Neutrophil (primary cell): ENCODE measurements around the gene ITPK1.

Experiments used
- H3K27ac ChIP-seq: fragments of 200-600 bp; sonication (generic); 2 replicates; pipeline ENCODE4 v1.5.1; 2016; ENCODE audit warnings: mild to moderate bottlenecking, moderate library complexity
- H3K27me3 ChIP-seq: fragments of 200-600 bp; sonication (generic); 2 replicates; pipeline ENCODE4 v1.6.0; 2016; ENCODE audit warnings: mild to moderate bottlenecking
- H3K36me3 ChIP-seq: fragments of 200-600 bp; sonication (generic); 2 replicates; pipeline ENCODE4 v1.5.1; 2017
- H3K4me1 ChIP-seq, 2 experiments: fragments of 200-600 bp in 1 of 2; sonication (generic) in 1 of 2; 1 replicate in 1 of 2; 2 replicates in 1 of 2; pipeline versions ENCODE4 v1.5.1 to v1.6.1; 2013 to 2016; ENCODE audit warnings: low read depth in 1 of 2, low read length in 1 of 2, mild to moderate bottlenecking in 1 of 2, moderate library complexity in 1 of 2; ENCODE audit not compliant: control insufficient read depth in 1 of 2, insufficient read depth in 1 of 2
- H3K4me3 ChIP-seq, 2 experiments: fragments of 200-600 bp in 1 of 2; sonication (generic) in 1 of 2; 1 replicate in 1 of 2; 2 replicates in 1 of 2; pipeline ENCODE4 v1.5.1; 2013 to 2016; ENCODE audit warnings: low read depth in 1 of 2, low read length in 1 of 2, mild to moderate bottlenecking in 1 of 2, moderate library complexity in 1 of 2
- H3K9me3 ChIP-seq: fragments of 200-600 bp; sonication (generic); 2 replicates; pipeline ENCODE4 v1.5.1; 2016
- TF ChIP-seq, protein P1 (sequence below): fragments of 200-600 bp; sonication (generic); IDR thresholded peaks from 2 replicates; pipeline ENCODE4 v1.5.1; 2016; ENCODE audit warnings: antibody characterized with exemption

Gene ITPK1

DNA sequence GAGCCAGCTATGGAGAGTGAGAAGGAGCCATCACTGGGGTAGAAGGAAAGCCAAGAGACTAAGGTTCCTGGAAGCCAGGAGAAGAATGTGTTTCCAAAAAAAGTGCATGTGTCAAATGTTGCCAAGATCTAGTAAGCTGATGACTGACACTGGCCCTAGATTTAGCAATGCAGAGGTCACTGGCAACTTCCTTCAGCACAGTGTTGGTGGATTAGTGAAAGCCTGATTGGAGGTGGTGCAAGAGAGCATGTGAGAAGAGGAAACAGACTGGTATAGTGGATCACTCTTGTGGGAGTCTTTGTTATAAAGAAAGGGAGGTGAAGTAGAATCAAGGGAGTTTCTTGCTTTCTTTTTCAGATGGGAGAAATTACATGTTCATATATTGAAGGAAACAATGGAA, 226.8 kb downstream of the ITPK1 start:
- H3K4me1 ChIP-seq: no peaks in the 10 kb centered on the region
- TF ChIP-seq, protein P1, sequence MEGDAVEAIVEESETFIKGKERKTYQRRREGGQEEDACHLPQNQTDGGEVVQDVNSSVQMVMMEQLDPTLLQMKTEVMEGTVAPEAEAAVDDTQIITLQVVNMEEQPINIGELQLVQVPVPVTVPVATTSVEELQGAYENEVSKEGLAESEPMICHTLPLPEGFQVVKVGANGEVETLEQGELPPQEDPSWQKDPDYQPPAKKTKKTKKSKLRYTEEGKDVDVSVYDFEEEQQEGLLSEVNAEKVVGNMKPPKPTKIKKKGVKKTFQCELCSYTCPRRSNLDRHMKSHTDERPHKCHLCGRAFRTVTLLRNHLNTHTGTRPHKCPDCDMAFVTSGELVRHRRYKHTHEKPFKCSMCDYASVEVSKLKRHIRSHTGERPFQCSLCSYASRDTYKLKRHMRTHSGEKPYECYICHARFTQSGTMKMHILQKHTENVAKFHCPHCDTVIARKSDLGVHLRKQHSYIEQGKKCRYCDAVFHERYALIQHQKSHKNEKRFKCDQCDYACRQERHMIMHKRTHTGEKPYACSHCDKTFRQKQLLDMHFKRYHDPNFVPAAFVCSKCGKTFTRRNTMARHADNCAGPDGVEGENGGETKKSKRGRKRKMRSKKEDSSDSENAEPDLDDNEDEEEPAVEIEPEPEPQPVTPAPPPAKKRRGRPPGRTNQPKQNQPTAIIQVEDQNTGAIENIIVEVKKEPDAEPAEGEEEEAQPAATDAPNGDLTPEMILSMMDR: no peak
- no peak overlapping the region for H3K27ac ChIP-seq
- no peaks in the 10 kb centered on the region for H3K36me3 ChIP-seq
- H3K9me3 ChIP-seq: no peaks in the 10 kb centered on the region
- H3K27me3 ChIP-seq: peaks cover 45% of the 10 kb centered on the region
- H3K4me3 ChIP-seq: no peak overlapping the region

DNA sequence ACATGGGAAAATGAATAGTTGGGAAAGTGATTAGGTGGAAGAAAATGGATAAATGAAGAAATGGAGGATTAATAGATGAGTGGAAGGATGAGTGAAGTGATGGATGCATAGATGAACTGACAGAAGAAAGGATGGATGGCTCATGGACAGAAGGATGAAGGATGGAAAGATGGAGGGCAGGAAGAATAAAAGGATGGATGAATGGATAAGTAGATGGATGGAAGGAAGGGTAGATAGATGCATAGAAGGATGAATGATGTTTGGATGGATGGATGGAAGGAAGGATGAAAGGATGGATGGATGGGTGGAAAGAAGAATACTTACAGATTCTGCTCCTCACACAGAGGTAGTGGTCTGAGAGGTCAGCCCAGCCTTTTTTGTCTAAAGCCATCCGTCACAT, 228.6 kb downstream of the ITPK1 start:
- Histone ChIP-seq H3K4me3 (no peak overlapping the region), H3K27me3 (peaks cover 53% of the 10 kb centered on the region), H3K9me3 (no peaks in the 10 kb centered on the region), H3K27ac (no peak overlapping the region), H3K36me3 (no peaks in the 10 kb centered on the region), H3K4me1 (no peaks in the 10 kb centered on the region)
- TF ChIP-seq, protein P1: no peak
